Body of pancreas (tissue), 4 donors: Measurements from ENCODE around the gene ZNF530.

Source experiments
- CTCF ChIP-seq, 7 experiments: fragments of 450-650 bp in 4 of 7; fragments of 200-600 bp in 3 of 7; sonication (generic) in 3 of 7; IDR thresholded peaks; one replicate each; pipeline ENCODE4 v1.5.1; 2016 to 2019; ENCODE audit warnings: antibody characterized with exemption in 7 of 7
- POLR2A ChIP-seq, 3 donors: fragments of 450-650 bp; IDR thresholded peaks; one replicate each; pipeline ENCODE4 v1.6.1; 2016; ENCODE audit warnings: antibody characterized with exemption in 3 of 3, mild to moderate bottlenecking in 2 of 3

- TF ChIP-seq CTCF (IDR thresholded peaks at IDR 0.05) (no peak), POLR2A (IDR thresholded peaks at IDR 0.05) (no peak)
These were observed 39.6 kb upstream of the ZNF530 start for GRCh38 chr19:57560049-57560491.
